BJ (cell line): ENCODE measurements around the gene ARHGAP25. TPM values are rescaled to one million over a fixed set of nuclear protein-coding genes. Genes with fewer than 3 reads are reported as not detected.

Experiments
- CTCF ChIA-PET: fragments of 350-600 bp; formaldehyde crosslinking; extraction: SDS; loops from one replicate; lab custom pipeline; 2021; ENCODE audit warnings: antibody characterized with exemption, inconsistent platforms; lab: Yijun Ruan, JAX
- POLR2A ChIA-PET: fragments of 300-600 bp; sonication (Branson Sonifier 250); formaldehyde crosslinking; extraction: SDS; loops from one replicate; lab custom pipeline; 2021; ENCODE audit warnings: antibody characterized with exemption; lab: Charles Lee
- DNase-seq: peaks from one replicate; pipeline ENCODE4 v3.0.0-alpha.2; 2011; ENCODE audit warnings: low read depth
- H3K27me3 ChIP-seq: 2 replicates; pipeline ENCODE4 v1.6.0; 2011; ENCODE audit warnings: low read length; ENCODE audit not compliant: control insufficient read depth, insufficient read depth
- H3K36me3 ChIP-seq: 2 replicates; pipeline ENCODE4 v1.5.1; 2011; ENCODE audit warnings: low read length; ENCODE audit not compliant: control insufficient read depth, insufficient read depth
- H3K4me3 ChIP-seq: 2 replicates; pipeline ENCODE4 v1.5.1; 2011; ENCODE audit warnings: low read depth, mild to moderate bottlenecking, control low read depth, low read length
- CTCF ChIP-seq: IDR thresholded peaks from 2 replicates; pipeline ENCODE4 v1.5.1; 2011; ENCODE audit warnings: low read depth, mild to moderate bottlenecking, control low read depth, inconsistent platforms, low read length, moderate library complexity; ENCODE audit not compliant: insufficient read depth
- polyA plus RNA-seq: library from polyadenylated mRNA; depleted of rRNA; stranded (reverse); fragments of >200 nt; gene quantifications from 2 replicates; pipeline ENCODE4 v1.2.3, GENCODE V29; 2011

The ARHGAP25 gene
- polyA plus RNA-seq, 1 experiment = not detected

GRCh38 chr2:68831686-68832232, 97.1 kb downstream of the ARHGAP25 start:
- H3K36me3 ChIP-seq = no peaks in the 10 kb centered on the region
- no peaks in the 10 kb centered on the region for H3K27me3 ChIP-seq
- TF ChIP-seq CTCF = no peak
- no peak for DNase-seq
- H3K4me3 ChIP-seq = no peak overlapping the region
- CTCF ChIA-PET = interaction anchor here (1.2 kb wide), 1 partner anchor 76 kb away, joined by 3 read pairs; no protein-coding TSS in a partner anchor
- POLR2A ChIA-PET = no interaction called here

DNA sequence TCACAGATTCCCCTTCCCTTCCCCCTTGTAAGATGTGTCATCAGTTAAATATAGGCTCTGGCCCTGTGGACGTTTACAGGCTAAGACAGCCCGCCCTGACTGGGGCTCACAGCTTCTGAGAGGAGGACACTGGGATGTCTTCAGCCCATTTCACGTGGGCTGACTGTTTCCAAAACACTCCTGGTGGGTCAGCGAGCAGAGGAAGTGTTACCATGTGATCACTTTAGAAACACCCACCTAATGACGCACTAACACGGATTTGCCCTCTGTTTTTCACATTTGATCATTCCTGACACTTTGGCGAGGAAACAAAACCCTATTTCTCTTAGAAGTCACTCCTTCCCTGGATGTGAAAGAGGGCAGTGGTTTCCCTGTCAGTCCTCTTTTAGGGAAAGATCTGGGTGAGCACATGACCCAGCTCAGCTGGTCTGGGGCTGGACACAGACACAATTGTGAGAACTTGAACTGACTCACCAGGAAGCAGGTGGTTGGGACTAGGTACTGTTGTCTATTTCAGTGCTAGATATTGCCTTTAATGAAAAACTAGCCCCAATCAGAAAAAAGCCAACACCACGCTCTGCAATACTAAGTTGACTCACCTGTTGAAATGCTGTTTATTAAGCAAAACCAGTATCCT, 97.7 kb downstream of the ARHGAP25 start:
- Histone ChIP-seq H3K36me3 (no peaks in the 10 kb centered on the region), H3K27me3 (no peaks in the 10 kb centered on the region), H3K4me3 (no peak overlapping the region)
- CTCF ChIA-PET = interaction anchor here (1.2 kb wide), 1 partner anchor 76 kb away, joined by 3 read pairs; no protein-coding TSS in a partner anchor
- DNase-seq = no peak
- POLR2A ChIA-PET = no interaction called here
- TF ChIP-seq CTCF = no peak

DNA sequence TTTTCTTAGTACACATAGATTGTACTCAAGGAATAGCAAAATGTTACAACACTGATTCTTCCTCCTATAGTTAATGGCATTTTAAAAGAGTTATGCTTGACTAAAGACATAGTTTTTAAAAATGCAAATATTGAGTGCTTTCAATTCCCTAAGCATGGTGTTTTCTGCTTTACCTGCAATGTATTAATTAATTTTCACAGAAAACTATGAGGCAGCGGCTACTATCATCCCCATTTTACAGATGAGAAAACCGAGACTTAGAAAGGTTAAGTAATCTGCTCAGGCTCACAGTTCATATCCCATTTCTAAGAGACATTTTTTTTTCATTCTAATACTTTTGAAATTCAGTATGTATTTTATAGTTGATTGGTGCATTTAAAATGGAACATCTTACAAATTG, 98.6 kb downstream of the ARHGAP25 start:
- POLR2A ChIA-PET = no interaction called here

GRCh38 chr2:68834737-68835376, 100.2 kb downstream of the ARHGAP25 start:
- Histone ChIP-seq H3K27me3 (no peaks in the 10 kb centered on the region), H3K36me3 (no peaks in the 10 kb centered on the region), H3K4me3 (no peak overlapping the region)
- CTCF ChIA-PET = interaction anchor here (0.6 to 1.7 kb wide), 5 partner anchors 21 to 710 kb away, joined by 3 read pairs; no protein-coding TSS in a partner anchor
- no peak for TF ChIP-seq CTCF
- POLR2A ChIA-PET = no interaction called here
- no peak for DNase-seq

More for the DNA sequence above, 98.6 kb downstream of the ARHGAP25 start:
- DNase-seq = no peak
- no peak for TF ChIP-seq CTCF
- H3K27me3 ChIP-seq = no peaks in the 10 kb centered on the region
- no peak overlapping the region for H3K4me3 ChIP-seq
- no peaks in the 10 kb centered on the region for H3K36me3 ChIP-seq
- CTCF ChIA-PET = interaction anchor here (0.7 to 1.2 kb wide), 2 partner anchors 77 to 82 kb away, joined by 3 read pairs; no protein-coding TSS in a partner anchor

DNA sequence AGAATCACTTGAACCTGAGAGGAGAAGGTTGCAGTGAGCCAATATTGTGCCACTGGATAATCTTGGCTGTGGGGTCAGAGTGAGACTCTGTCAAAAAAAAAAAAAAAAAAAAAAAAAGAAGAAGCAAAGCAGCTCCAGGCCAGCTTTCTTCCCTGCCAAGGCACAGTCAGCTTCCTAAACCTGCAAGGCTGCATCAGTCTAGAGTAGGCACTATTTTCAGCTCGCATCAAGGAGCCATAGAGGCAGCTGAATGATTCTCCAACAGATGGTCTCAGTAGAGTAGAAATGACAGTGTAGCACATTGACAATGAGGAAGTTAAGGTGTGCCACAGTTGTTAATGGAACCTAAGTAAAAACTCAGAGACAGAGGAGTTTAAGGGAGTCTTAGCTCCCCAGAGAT, 101.0 kb downstream of the ARHGAP25 start:
- Histone ChIP-seq H3K36me3 (no peaks in the 10 kb centered on the region), H3K27me3 (no peaks in the 10 kb centered on the region), H3K4me3 (no peak overlapping the region)
- DNase-seq = no peak
- POLR2A ChIA-PET = interaction anchor here (0.6 kb wide), 1 partner anchor 469 kb away, joined by 3 read pairs; no protein-coding TSS in a partner anchor
- no peak for TF ChIP-seq CTCF
- CTCF ChIA-PET = interaction anchor here (0.6 to 1.7 kb wide), 5 partner anchors 68 to 711 kb away, joined by 3 read pairs; no protein-coding TSS in a partner anchor
